Right lobe of liver (tissue), 4 donors: Measurements from ENCODE around the gene SLC25A13.

Experiments used
- POLR2A ChIP-seq: fragments of 450-650 bp; IDR thresholded peaks from one replicate; pipeline ENCODE4 v1.6.1; 2017; ENCODE audit warnings: antibody characterized with exemption, mild to moderate bottlenecking
- TF ChIP-seq, protein P1 (sequence below), 4 donors: fragments of 200-600 bp in 3 of 4; fragments of 450-650 bp in 1 of 4; IDR thresholded peaks; one replicate each; pipeline versions ENCODE4 v1.5.1 to v1.8.0; 2016 to 2022; ENCODE audit warnings: antibody characterized with exemption in 4 of 4, mild to moderate bottlenecking in 2 of 4
- donor health status: DM: no; HTN: no; CAD: no.
- donor health status: DM: no; HTN: no; CAD: no.
- donor health status: DM: no; HTN: yes; CAD: no.

DNA sequence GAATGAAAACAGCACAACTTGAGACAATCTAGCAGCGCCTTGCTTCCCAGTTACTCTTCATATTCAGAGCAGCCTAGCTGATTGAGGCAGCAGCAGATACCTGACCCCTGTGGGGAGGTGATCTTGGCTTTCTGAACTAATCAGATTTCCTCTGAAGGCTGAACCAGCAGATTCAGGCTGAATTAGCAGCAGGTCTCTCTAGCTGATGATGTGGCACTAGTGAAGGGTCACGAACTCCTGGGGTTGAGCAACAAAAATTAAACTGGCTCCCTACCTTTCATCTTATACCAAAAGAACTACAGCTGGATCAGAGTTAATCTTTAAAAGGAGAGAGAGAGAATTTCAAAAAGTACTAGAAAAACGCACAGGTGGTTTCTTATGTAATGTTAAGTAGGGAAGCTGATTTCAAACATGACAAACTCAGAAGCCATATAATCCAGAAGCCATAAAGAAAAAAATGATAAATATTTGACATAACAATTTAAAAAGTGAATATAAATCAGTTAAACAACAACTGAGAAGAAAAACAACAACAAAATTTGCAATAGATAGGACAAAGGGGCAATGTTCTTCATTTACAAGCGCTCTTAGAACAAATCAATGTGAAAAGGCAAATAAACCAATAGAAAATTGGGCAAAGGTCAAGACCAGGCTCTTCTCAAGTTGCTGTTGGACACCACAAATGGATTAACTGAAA is 13.5 kb downstream of the SLC25A13 start:
- TF ChIP-seq, protein P1, sequence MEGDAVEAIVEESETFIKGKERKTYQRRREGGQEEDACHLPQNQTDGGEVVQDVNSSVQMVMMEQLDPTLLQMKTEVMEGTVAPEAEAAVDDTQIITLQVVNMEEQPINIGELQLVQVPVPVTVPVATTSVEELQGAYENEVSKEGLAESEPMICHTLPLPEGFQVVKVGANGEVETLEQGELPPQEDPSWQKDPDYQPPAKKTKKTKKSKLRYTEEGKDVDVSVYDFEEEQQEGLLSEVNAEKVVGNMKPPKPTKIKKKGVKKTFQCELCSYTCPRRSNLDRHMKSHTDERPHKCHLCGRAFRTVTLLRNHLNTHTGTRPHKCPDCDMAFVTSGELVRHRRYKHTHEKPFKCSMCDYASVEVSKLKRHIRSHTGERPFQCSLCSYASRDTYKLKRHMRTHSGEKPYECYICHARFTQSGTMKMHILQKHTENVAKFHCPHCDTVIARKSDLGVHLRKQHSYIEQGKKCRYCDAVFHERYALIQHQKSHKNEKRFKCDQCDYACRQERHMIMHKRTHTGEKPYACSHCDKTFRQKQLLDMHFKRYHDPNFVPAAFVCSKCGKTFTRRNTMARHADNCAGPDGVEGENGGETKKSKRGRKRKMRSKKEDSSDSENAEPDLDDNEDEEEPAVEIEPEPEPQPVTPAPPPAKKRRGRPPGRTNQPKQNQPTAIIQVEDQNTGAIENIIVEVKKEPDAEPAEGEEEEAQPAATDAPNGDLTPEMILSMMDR (IDR thresholded peaks at IDR 0.05): no peak
- TF ChIP-seq POLR2A: no peak
